ENCODE results near the gene GPR12.

GPR12 gene

DNA sequence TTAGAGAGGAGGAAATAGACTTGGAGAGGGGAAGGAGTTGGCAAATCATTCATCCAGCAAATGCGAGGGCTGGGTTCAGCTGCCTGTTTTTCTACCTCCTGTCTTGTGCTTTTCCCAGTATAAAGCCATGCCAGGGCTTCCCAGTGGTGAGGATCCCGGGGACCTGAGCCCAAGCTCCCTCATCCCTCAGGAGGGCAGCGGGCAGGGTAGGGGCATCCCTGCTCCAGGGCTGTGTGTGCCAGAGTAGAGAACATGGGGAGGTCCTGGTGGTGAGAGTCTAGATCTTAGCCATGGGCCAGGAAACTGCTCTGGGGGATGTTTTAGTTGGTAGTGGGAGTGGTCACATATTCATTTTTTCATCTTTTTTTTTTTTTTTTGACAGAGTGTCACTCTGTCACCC is 43.6 kb downstream of the GPR12 start:
- Histone ChIP-seq H3F3A (ENCODE audit: control insufficient read depth, insufficient read depth) (no peaks in the 10 kb centered on the region), H3K9me3 (ENCODE audit: control insufficient read depth, insufficient read depth, low read length) (no peaks in the 10 kb centered on the region), H4K20me1 (ENCODE audit: control insufficient read depth, insufficient read depth, low read depth, low read length) (no peaks in the 10 kb centered on the region), H3K4me2 (ENCODE audit: low read length) (no peak overlapping the region), H3K27ac (ENCODE audit: low read depth, low read length) (no peak overlapping the region), H3K36me3 (ENCODE audit: control insufficient read depth, low read length) (no peaks in the 10 kb centered on the region), H3K9me2 (replicated peaks; ENCODE audit: control insufficient read depth, low read length) (no peaks in the 10 kb centered on the region), H3K4me3 (ENCODE audit: low read length) (no peak overlapping the region), H3K79me2 (ENCODE audit: control insufficient read depth, low read length) (no peaks in the 10 kb centered on the region), H3K4me1 (ENCODE audit: control insufficient read depth, low read length) (peaks cover 11% of the 10 kb centered on the region), H3K27me3 (ENCODE audit: control insufficient read depth, low read length) (peaks cover 4% of the 10 kb centered on the region; the same call in 1 of the 2 replicates)
- TF ChIP-seq, protein P1, sequence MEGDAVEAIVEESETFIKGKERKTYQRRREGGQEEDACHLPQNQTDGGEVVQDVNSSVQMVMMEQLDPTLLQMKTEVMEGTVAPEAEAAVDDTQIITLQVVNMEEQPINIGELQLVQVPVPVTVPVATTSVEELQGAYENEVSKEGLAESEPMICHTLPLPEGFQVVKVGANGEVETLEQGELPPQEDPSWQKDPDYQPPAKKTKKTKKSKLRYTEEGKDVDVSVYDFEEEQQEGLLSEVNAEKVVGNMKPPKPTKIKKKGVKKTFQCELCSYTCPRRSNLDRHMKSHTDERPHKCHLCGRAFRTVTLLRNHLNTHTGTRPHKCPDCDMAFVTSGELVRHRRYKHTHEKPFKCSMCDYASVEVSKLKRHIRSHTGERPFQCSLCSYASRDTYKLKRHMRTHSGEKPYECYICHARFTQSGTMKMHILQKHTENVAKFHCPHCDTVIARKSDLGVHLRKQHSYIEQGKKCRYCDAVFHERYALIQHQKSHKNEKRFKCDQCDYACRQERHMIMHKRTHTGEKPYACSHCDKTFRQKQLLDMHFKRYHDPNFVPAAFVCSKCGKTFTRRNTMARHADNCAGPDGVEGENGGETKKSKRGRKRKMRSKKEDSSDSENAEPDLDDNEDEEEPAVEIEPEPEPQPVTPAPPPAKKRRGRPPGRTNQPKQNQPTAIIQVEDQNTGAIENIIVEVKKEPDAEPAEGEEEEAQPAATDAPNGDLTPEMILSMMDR (IDR thresholded peaks at IDR 0.05; ENCODE audit: low read depth, low read length, poor library complexity, severe bottlenecking), result no peak
- no peak for TF ChIP-seq EZH2phosphoT487 (IDR thresholded peaks at IDR 0.05; ENCODE audit: borderline replicate concordance, low read length)

DNA sequence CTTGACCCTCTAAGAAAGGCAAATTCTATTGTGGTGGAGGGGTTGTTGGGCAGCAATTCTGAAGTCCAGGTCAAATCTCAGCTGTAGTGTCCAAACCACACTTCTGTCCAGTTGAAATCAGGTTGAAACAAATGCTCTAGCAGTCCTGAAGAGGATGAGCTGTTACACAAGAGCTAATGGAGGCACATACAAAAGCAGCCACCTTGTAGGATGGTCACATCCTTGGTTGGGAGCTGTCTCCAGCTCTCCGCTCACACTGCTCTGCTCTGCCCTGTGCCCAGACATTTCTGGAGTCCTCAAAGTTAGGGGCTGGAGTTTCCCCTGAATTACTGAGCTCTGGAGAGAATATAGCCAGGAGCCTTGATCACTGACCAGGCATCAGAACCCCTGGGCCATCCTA is 47.2 kb downstream of the GPR12 start:
- H4K20me1 ChIP-seq (ENCODE audit: control insufficient read depth, insufficient read depth, low read depth, low read length), result no peaks in the 10 kb centered on the region
- H3K27ac ChIP-seq (ENCODE audit: low read depth, low read length), result no peak overlapping the region
- no peak overlapping the region for H3K4me2 ChIP-seq (ENCODE audit: low read length)
- H3K9me3 ChIP-seq (ENCODE audit: control insufficient read depth, insufficient read depth, low read length), result no peaks in the 10 kb centered on the region
- H3K27me3 ChIP-seq (ENCODE audit: control insufficient read depth, low read length), result no peaks in the 10 kb centered on the region; the same call in 1 of the 2 replicates
- H3K79me2 ChIP-seq (ENCODE audit: control insufficient read depth, low read length), result no peaks in the 10 kb centered on the region
- H3K4me1 ChIP-seq (ENCODE audit: control insufficient read depth, low read length), result no peaks in the 10 kb centered on the region
- H3K9me2 ChIP-seq (replicated peaks; ENCODE audit: control insufficient read depth, low read length), result no peaks in the 10 kb centered on the region
- TF ChIP-seq, protein P1 (IDR thresholded peaks at IDR 0.05; ENCODE audit: low read depth, low read length, poor library complexity, severe bottlenecking), result no peak
- no peak for TF ChIP-seq EZH2phosphoT487 (IDR thresholded peaks at IDR 0.05; ENCODE audit: borderline replicate concordance, low read length)
- H3K4me3 ChIP-seq (ENCODE audit: low read length), result no peak overlapping the region
- no peaks in the 10 kb centered on the region for H3K36me3 ChIP-seq (ENCODE audit: control insufficient read depth, low read length)
- no peaks in the 10 kb centered on the region for H3F3A ChIP-seq (ENCODE audit: control insufficient read depth, insufficient read depth)

DNA sequence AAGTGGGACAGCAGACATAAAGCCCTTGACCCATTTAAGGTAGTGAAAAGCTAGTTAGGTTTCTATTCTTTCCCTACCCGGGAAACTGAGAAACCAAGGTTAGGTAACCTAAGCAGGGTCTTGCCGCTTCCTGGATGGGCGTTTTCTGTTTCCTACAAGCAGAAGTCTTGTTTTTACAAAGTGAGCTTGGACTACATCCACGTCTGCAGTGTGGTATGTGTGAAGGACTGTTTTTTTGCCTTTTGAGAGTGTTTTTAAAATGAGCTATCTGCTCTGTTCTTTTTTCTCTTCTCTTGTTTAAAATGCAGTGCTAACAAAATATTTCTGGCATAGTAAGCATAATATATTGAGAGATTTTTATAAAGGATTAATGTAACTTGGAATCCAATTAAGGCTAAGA is 49.4 kb downstream of the GPR12 start:
- TF ChIP-seq, protein P1 (IDR thresholded peaks at IDR 0.05; ENCODE audit: low read depth, low read length, poor library complexity, severe bottlenecking), result no peak
- no peak for TF ChIP-seq EZH2phosphoT487 (IDR thresholded peaks at IDR 0.05; ENCODE audit: borderline replicate concordance, low read length)
- Histone ChIP-seq H3K9me2 (replicated peaks; ENCODE audit: control insufficient read depth, low read length) (no peaks in the 10 kb centered on the region), H3K4me2 (ENCODE audit: low read length) (no peak overlapping the region), H3K9me3 (ENCODE audit: control insufficient read depth, insufficient read depth, low read length) (no peaks in the 10 kb centered on the region), H3K4me1 (ENCODE audit: control insufficient read depth, low read length) (no peaks in the 10 kb centered on the region), H3F3A (ENCODE audit: control insufficient read depth, insufficient read depth) (no peaks in the 10 kb centered on the region), H3K4me3 (ENCODE audit: low read length) (no peak overlapping the region), H3K27ac (ENCODE audit: low read depth, low read length) (no peak overlapping the region), H3K79me2 (ENCODE audit: control insufficient read depth, low read length) (no peaks in the 10 kb centered on the region), H4K20me1 (ENCODE audit: control insufficient read depth, insufficient read depth, low read depth, low read length) (no peaks in the 10 kb centered on the region), H3K36me3 (ENCODE audit: control insufficient read depth, low read length) (no peaks in the 10 kb centered on the region), H3K27me3 (ENCODE audit: control insufficient read depth, low read length) (peaks cover 2% of the 10 kb centered on the region; the same call in 1 of the 2 replicates)

Measured in DOHH2 (cell line).